ENCODE data around the gene RNU1-3.
"Not testable (repeated sequence)": the region's sequence is repeated elsewhere in the genome, so short reads cannot be mapped to it uniquely, and the experiment has no call there.

DNA sequence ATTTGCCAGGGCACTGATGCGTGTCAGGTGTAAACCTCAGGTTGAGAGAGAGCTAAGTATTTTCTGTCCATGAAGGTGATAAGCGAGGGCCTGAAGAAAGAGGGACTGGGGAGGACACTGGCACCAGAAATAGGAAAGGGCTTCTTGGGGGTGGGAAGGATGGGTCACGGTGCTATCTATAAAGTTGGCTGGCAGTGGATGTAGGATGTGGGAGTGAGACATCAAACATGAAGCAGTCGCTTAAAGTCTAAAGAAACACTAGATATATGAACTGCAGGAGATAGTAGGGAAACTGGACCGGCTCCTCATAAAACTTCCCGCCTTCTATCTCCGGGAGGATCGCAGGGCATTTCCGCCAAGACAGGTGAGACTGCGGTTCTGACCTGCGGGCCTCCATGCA is 912 bp downstream of the RNU1-3 start:
- TF ChIP-seq, protein P1, sequence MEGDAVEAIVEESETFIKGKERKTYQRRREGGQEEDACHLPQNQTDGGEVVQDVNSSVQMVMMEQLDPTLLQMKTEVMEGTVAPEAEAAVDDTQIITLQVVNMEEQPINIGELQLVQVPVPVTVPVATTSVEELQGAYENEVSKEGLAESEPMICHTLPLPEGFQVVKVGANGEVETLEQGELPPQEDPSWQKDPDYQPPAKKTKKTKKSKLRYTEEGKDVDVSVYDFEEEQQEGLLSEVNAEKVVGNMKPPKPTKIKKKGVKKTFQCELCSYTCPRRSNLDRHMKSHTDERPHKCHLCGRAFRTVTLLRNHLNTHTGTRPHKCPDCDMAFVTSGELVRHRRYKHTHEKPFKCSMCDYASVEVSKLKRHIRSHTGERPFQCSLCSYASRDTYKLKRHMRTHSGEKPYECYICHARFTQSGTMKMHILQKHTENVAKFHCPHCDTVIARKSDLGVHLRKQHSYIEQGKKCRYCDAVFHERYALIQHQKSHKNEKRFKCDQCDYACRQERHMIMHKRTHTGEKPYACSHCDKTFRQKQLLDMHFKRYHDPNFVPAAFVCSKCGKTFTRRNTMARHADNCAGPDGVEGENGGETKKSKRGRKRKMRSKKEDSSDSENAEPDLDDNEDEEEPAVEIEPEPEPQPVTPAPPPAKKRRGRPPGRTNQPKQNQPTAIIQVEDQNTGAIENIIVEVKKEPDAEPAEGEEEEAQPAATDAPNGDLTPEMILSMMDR (IDR thresholded peaks at IDR 0.05): not testable (repeated sequence)
- TF ChIP-seq, protein P2, sequence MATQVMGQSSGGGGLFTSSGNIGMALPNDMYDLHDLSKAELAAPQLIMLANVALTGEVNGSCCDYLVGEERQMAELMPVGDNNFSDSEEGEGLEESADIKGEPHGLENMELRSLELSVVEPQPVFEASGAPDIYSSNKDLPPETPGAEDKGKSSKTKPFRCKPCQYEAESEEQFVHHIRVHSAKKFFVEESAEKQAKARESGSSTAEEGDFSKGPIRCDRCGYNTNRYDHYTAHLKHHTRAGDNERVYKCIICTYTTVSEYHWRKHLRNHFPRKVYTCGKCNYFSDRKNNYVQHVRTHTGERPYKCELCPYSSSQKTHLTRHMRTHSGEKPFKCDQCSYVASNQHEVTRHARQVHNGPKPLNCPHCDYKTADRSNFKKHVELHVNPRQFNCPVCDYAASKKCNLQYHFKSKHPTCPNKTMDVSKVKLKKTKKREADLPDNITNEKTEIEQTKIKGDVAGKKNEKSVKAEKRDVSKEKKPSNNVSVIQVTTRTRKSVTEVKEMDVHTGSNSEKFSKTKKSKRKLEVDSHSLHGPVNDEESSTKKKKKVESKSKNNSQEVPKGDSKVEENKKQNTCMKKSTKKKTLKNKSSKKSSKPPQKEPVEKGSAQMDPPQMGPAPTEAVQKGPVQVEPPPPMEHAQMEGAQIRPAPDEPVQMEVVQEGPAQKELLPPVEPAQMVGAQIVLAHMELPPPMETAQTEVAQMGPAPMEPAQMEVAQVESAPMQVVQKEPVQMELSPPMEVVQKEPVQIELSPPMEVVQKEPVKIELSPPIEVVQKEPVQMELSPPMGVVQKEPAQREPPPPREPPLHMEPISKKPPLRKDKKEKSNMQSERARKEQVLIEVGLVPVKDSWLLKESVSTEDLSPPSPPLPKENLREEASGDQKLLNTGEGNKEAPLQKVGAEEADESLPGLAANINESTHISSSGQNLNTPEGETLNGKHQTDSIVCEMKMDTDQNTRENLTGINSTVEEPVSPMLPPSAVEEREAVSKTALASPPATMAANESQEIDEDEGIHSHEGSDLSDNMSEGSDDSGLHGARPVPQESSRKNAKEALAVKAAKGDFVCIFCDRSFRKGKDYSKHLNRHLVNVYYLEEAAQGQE (IDR thresholded peaks at IDR 0.05; ENCODE audit: insufficient read depth in 1 of 2, low read depth in 2 of 2, low read length in 1 of 2): not testable (repeated sequence)
- TF ChIP-seq POLR2AphosphoS5, TCF7L2 (IDR thresholded peaks at IDR 0.05; ENCODE audit: low read depth, low read length): not testable (repeated sequence)
